NOMO-1 treated with DMSO at 0.1 percent for 48 hours (cell line): ENCODE measurements around the gene TMA7B.

Source experiments
- DNase-seq: peaks from one replicate; lab custom pipeline; 2025; ENCODE audit not compliant: unreplicated experiment; lab: John Stamatoyannopoulos, UW

TMA7B gene

GRCh38 chr22:39932918-39933649, 27.1 kb upstream of the TMA7B start:
- no peak for DNase-seq

DNA sequence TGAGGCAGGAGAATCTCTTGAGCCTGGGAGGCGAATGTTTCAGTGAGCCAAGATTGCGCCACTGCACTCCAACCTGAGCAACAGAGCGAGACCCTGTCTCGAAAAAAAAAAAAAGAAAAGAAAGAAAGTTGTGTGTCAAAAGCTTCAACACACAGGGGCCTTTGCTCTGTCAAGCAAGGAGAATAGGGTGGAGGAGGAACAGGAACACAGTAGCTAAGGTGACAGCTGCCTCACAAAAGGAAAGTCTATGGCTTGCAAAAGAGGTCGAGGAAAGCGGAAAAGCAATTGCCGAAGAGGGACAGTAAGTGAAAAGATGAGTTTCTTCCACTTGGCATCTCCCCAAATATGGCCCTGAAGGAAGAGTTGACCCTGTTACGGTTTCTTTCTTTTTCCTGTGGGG, 26.5 kb upstream of the TMA7B start:
- no peak for DNase-seq

- no peak for DNase-seq
These were observed 25.1 kb upstream of the TMA7B start for GRCh38 chr22:39935116-39935515.

- no peak for DNase-seq
These were observed 24.6 kb upstream of the TMA7B start for GRCh38 chr22:39935612-39936011.

- peak; percentile 29 for DNase-seq
These were observed 23.6 kb upstream of the TMA7B start for GRCh38 chr22:39936523-39937145.

DNA sequence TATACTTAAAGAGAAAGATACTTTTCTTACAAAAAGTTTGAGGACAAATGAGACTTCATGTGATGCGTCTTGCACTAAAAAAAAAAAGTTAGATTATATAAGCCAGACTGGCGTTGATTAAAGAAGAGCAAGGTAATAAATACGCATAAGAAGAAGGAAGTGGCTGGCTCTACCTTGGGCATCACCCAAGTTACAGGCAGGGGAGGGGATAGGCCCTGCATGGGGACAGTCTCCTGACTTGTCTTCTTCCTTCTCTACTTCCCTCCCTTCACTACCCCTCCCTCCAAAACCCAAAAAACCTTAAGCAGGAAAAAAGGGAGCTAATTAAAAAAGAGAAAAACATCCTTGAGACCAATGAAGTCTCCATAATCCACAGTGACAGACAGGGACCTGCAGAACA, 22.3 kb upstream of the TMA7B start:
- DNase-seq = no peak

- DNase-seq = no peak
These were observed 21.6 kb upstream of the TMA7B start for GRCh38 chr22:39938509-39939111.

DNA sequence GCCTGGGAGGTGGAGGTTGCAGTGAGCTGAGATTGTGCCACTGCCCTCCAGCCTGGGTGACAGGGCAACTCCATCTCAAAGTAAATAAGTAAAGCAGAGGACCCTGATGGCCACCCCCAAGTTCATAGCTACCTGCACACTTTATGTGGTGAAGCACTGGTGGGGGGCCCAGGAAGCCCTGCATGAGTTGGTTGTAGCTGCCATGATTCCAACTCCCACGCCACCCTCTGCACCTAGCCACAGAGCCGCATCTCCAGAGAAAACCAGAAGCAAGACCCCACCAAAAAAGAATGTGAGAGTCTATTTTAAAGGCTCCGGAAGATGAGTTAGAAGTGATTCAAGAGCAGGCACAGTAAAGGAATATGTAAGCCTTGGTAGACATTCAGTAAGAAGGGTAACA, 20.4 kb upstream of the TMA7B start:
- DNase-seq = no peak

GRCh38 chr22:39940757-39941305, 19.4 kb upstream of the TMA7B start:
- DNase-seq = no peak

GRCh38 chr22:39941601-39942000, 18.6 kb upstream of the TMA7B start:
- DNase-seq = no peak

- peak; percentile 97 for DNase-seq
These were observed 17.6 kb upstream of the TMA7B start for GRCh38 chr22:39942439-39943230.

- DNase-seq = no peak
These were observed 16.9 kb upstream of the TMA7B start for GRCh38 chr22:39943337-39943736.

DNA sequence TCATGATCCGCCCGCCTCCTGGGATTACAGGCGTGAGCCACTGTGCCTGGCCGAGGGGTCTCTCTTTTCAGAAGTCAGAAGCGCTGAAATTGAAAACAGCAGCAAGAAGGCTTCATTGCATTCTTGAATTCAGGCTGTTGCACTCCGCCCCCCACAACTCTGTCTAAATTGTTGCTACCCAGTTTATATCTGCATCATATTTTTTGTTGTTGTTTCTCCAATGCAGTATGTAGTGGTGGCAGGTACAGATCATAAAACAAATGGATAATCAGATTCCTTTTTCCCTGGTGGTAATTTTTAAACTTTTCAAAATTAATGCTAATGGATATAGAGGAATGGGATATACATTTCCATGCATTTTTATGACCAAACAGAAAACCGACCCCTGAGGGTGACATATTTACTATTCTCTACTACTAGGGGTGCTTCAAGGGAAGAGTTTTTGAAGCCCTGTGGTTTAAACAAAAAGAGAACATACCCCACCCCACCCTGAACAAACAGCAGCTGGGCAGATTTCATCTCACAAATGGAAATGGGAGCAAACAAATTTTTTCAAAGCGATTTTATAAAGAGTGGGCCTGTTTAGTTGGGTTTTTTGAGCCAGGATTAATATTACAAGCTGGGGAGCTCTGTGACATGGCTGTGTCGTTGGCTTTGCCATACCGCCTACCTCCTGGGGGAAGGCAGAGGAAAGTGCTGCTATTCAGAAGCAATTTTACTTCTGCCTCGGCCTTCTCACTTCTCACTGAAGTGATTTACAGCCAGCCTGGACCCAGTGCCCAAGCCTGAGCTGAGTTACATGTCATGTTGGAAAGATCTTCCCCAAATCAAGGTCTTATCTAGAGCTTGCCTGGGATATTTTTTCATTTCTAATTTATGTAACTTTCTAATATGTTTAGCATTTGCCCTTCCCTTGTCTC, 16.0 kb upstream of the TMA7B start:
- no peak for DNase-seq

DNA sequence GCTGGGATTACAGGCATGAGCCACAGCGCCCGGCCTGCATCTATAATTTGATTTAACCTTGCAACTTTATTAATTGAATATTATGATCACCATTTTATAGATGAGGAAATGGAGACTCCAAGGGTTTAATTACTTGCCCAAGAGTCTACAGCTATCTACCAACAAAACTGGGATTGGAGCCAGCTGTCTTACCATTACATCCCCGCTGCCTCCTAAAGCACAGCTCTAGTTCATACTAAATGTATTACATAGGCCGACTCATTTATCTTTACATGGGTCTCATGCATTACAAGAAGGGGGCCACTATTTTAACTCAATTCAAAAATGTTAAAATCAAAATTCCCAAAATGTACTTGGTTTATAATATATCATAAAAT, 14.1 kb upstream of the TMA7B start:
- no peak for DNase-seq

GRCh38 chr22:39946503-39947219, 13.5 kb upstream of the TMA7B start:
- peak; percentile 92 for DNase-seq

DNA sequence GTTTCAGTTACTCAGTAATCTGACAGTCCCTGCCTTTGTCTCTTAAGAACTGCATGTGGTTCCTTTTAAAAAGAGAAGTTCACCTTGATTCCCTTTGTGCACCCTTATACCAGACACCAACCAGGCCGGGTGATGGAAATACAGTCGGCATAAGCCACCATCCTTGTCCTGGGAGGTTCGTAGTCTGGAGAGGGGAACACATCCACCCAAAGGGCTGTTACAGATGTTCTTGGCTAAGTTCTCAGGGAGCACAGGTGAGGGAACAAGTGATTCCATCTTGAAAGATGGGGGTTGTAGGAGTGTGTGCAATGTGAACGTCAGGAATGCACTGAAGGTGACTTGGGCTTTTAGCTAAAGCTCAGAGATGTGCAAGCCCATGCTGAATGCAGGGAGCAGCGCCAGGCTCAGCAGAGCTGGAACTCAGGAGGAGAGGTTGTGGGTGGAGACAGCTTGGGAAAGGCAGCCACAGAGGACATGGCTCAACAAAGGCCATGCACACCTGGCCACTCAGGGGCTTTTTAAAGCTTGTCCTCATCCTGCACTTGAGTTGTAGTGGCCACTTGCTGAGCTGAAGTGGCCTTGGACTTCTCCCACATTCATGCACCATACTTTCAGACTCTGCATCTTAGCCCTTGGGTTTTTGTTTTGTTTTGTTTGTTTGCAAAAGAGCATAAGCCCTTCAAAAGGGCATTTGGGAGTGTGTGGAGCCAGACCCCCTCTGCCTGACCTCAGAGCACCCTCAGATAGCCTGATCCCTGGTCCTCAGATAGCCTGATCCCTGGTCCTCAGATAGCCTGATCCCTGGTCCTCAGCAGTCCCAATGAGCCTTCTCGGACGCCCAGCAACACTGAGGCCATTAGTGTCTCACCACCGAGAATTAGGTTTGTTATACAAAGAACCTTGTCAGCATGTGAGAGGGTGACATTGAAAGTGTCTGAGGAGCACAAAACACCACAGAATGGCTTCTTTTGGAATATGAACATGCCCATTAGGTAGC, 12.7 kb upstream of the TMA7B start:
- no peak for DNase-seq

- DNase-seq = no peak
These were observed 10.0 kb upstream of the TMA7B start for GRCh38 chr22:39949964-39950737.
